ENCODE results near the gene CHCT1. TPM values are rescaled to one million over a fixed set of nuclear protein-coding genes. Genes with fewer than 3 reads are reported as not detected.

Gene CHCT1
- total RNA-seq, 2 donors from 2014 or later = not detected

- H3K27ac ChIP-seq = peak overlapping the region; percentile 89 to 93
- peaks cover 15 to 26% of the 10 kb centered on the region in 2 donors for H3K4me1 ChIP-seq (ENCODE audit: control insufficient read depth in 1 of 2, low read depth in 2 of 2)
- H3K4me3 ChIP-seq = peak overlapping the region; percentile 88
- no peaks in the 10 kb centered on the region for H3K27me3 ChIP-seq (replicated peaks; ENCODE audit: insufficient read depth)
- ATAC-seq (ENCODE audit: insufficient number of reproducible peaks, low FRiP score, low read depth) = peak; percentile 30
- no peak for DNase-seq (ENCODE audit: low spot score)
- no peak for TF ChIP-seq CTCF (IDR thresholded peaks at IDR 0.05)
- H3K36me3 ChIP-seq = no peaks in the 10 kb centered on the region
- no peaks in the 10 kb centered on the region for H3K9me3 ChIP-seq
These were observed 30.7 kb upstream of the CHCT1 start for GRCh38 chr17:60391471-60392041.

GRCh38 chr17:60392042-60392844 lies 30.0 kb upstream of the CHCT1 start, which contains the start of gene USP32:
USP32 (minus strand) TSS chr17:60392133; CDS start chr17:60391939, 194 bp downstream.
- Histone ChIP-seq H3K9me3 (no peaks in the 10 kb centered on the region), H3K4me3 (peak within 1 kb of the TSS; percentile 88), H3K27me3 (replicated peaks; ENCODE audit: insufficient read depth) (no peaks in the 10 kb centered on the region), H3K27ac (peak within 1 kb of the TSS; percentile 89 to 93), H3K36me3 (no peaks in the 10 kb centered on the region), H3K4me1 (ENCODE audit: control insufficient read depth in 1 of 2, low read depth in 2 of 2) (peaks cover 15 to 26% of the 10 kb centered on the region in 2 donors)
- ATAC-seq (ENCODE audit: insufficient number of reproducible peaks, low FRiP score, low read depth) = peak; percentile 96
- peak; percentile 98 for DNase-seq (ENCODE audit: low spot score)
- peak; percentile 23 for TF ChIP-seq CTCF (IDR thresholded peaks at IDR 0.05)

GRCh38 chr17:60392845-60393702 lies 29.2 kb upstream of the CHCT1 start:
- Histone ChIP-seq H3K4me1 (ENCODE audit: control insufficient read depth in 1 of 2, low read depth in 2 of 2) (peaks cover 15 to 26% of the 10 kb centered on the region in 2 donors), H3K9me3 (no peaks in the 10 kb centered on the region), H3K36me3 (no peaks in the 10 kb centered on the region), H3K4me3 (peak overlapping the region; percentile 88), H3K27me3 (replicated peaks; ENCODE audit: insufficient read depth) (no peaks in the 10 kb centered on the region), H3K27ac (peak overlapping the region; percentile 89 to 93)
- TF ChIP-seq CTCF (IDR thresholded peaks at IDR 0.05) = no peak
- no peak for ATAC-seq (ENCODE audit: insufficient number of reproducible peaks, low FRiP score, low read depth)
- DNase-seq (ENCODE audit: low spot score) = no peak

GRCh38 chr17:60393840-60394723 lies 28.2 kb upstream of the CHCT1 start:
- H3K36me3 ChIP-seq = no peaks in the 10 kb centered on the region
- peaks cover 12 to 21% of the 10 kb centered on the region in 2 donors for H3K4me1 ChIP-seq (ENCODE audit: control insufficient read depth in 1 of 2, low read depth in 2 of 2)
- H3K4me3 ChIP-seq = no peak overlapping the region
- H3K27ac ChIP-seq = no peak overlapping the region
- H3K9me3 ChIP-seq = no peaks in the 10 kb centered on the region
- ATAC-seq (ENCODE audit: insufficient number of reproducible peaks, low FRiP score, low read depth) (no peak), DNase-seq (ENCODE audit: low spot score) (no peak)
- no peak for TF ChIP-seq CTCF (IDR thresholded peaks at IDR 0.05)
- no peaks in the 10 kb centered on the region for H3K27me3 ChIP-seq (replicated peaks; ENCODE audit: insufficient read depth)
